A549 (cell line): ENCODE measurements around the gene STOML2. TPM values are rescaled to one million over a fixed set of nuclear protein-coding genes. Genes with fewer than 3 reads are reported as not detected.

Experiments used
- ATAC-seq, 2 experiments: fragments of 200-7000 bp in 1 of 2; fragments of >200 bp in 1 of 2; cut with Nextera tagmentation in 1 of 2; cut with Tn5 transposase in 1 of 2; 3 replicates each; pipeline versions ENCODE4 v1.8.0 to v1.9.1; 2018 to 2020; ENCODE audit warnings: mild to moderate bottlenecking in 1 of 2, moderate library complexity in 1 of 2
- CTCF ChIA-PET: fragments of 300-600 bp; sonication (Branson Sonifier 250); formaldehyde crosslinking; extraction: SDS; loops from one replicate; lab custom pipeline; 2021; ENCODE audit warnings: antibody characterized with exemption, inconsistent platforms; lab: Yijun Ruan, JAX
- POLR2A ChIA-PET: fragments of 350-600 bp; formaldehyde crosslinking; extraction: SDS; loops from one replicate; lab custom pipeline; 2021; ENCODE audit warnings: antibody characterized with exemption, inconsistent platforms; lab: Yijun Ruan, JAX
- DNase-seq, 2 experiments: peaks; one replicate each; pipeline versions ENCODE4 v3.0.0 to v3.0.0-alpha.2; 2011 to 2016; ENCODE audit warnings: low read depth in 1 of 2, low spot score in 1 of 2
- FAIRE-seq: peaks from 2 replicates; lab custom pipeline; 2011; peaks lifted over from hg19 to GRCh38; lab: Jason Lieb, UNC
- H3K27ac ChIP-seq, 2 experiments: fragments of >200 bp; sonication (Bioruptor Twin); formaldehyde crosslinking; 3 replicates each; pipeline ENCODE4 v1.5.1; 2016 to 2017
- H3K4me1 ChIP-seq: fragments of >200 bp; sonication (Bioruptor Twin); formaldehyde crosslinking; 3 replicates; pipeline ENCODE4 v1.6.1; 2016
- H3K4me2 ChIP-seq: fragments of >200 bp; sonication (Bioruptor Twin); formaldehyde crosslinking; 3 replicates; pipeline ENCODE4 v1.6.1; 2016
- H3K4me3 ChIP-seq: fragments of >200 bp; sonication (Bioruptor Twin); formaldehyde crosslinking; 3 replicates; pipeline ENCODE4 v1.5.1; 2016
- H3K9me3 ChIP-seq: fragments of >200 bp; sonication (Bioruptor Twin); formaldehyde crosslinking; 3 replicates; pipeline ENCODE4 v1.6.1; 2016
- ESRRA ChIP-seq: fragments of 150-350 bp; IDR thresholded peaks from 2 replicates; pipeline ENCODE4 v1.6.1; 2014; ENCODE audit warnings: mild to moderate bottlenecking, low read length, borderline replicate concordance
- FOSB ChIP-seq: fragments of 250-450 bp; sonication (Bioruptor Pico); IDR thresholded peaks from 2 replicates; pipeline ENCODE4 v1.5.0; 2020; ENCODE audit warnings: mild to moderate bottlenecking, moderate library complexity
- HEYL ChIP-seq: fragments of 250-450 bp; sonication (Bioruptor Pico); IDR thresholded peaks from 2 replicates; pipeline ENCODE4 v1.8.0; 2021; ENCODE audit warnings: mild to moderate bottlenecking, moderate library complexity
- HOXB5 ChIP-seq: fragments of 250-450 bp; sonication (Bioruptor Pico); IDR thresholded peaks from 2 replicates; pipeline ENCODE4 v1.5.0; 2020; ENCODE audit warnings: mild to moderate bottlenecking, moderate library complexity
- JUNB ChIP-seq: fragments of >200 bp; sonication (Bioruptor Twin); formaldehyde crosslinking; IDR thresholded peaks from 2 replicates; pipeline ENCODE4 v1.6.1; 2016
- MAFK ChIP-seq: fragments of 450-650 bp; IDR thresholded peaks from 2 replicates; pipeline ENCODE4 v1.6.1; 2014; ENCODE audit not compliant: partially characterized antibody
- NPAS2 ChIP-seq: fragments of 250-450 bp; sonication (Bioruptor Pico); IDR thresholded peaks from 2 replicates; pipeline ENCODE4 v1.8.0; 2022; ENCODE audit warnings: mild to moderate bottlenecking, moderate library complexity, borderline replicate concordance
- RCOR1 ChIP-seq: fragments of 150-350 bp; IDR thresholded peaks from 2 replicates; pipeline ENCODE4 v1.6.1; 2014; ENCODE audit warnings: antibody characterized with exemption, low read length, low read depth
- SREBF2 ChIP-seq: fragments of 450-650 bp; IDR thresholded peaks from 2 replicates; pipeline ENCODE4 v1.6.1; 2014; ENCODE audit warnings: mild to moderate bottlenecking, moderate library complexity
- ZC3H11A ChIP-seq: fragments of 450-650 bp; IDR thresholded peaks from 2 replicates; pipeline ENCODE4 v1.6.1; 2014; ENCODE audit warnings: antibody characterized with exemption, mild to moderate bottlenecking
- WGBS: methylation state at CpG from one replicate; pipeline ENCODE4 v1.1.6; 2017; ENCODE audit errors: missing lambda C conversion rate; 5-methylcytosine and 5-hydroxymethylcytosine counted together
- polyA plus RNA-seq, 4 experiments: library from polyadenylated mRNA; depleted of rRNA in 3 of 4; stranded (reverse); fragments of >200 nt; fragmentation: RNase III in 1 of 4; extraction: RNeasy Plus Mini Kit Qiagen cat#74134 plus additional on column Dnase treatment in 1 of 4; gene quantifications; 2 replicates in 3 of 4; 3 replicates in 1 of 4; pipeline ENCODE4 v1.2.3, GENCODE V29; 2011 to 2017
- TF ChIP-seq, protein P1 (sequence below): fragments of >200 bp; sonication (Bioruptor Twin); formaldehyde crosslinking; IDR thresholded peaks from 3 replicates; pipeline ENCODE4 v1.6.1; 2016
- TF ChIP-seq, protein P2 (sequence below): fragments of >200 bp; sonication (Bioruptor Twin); formaldehyde crosslinking; IDR thresholded peaks from 3 replicates; pipeline ENCODE4 v1.5.1; 2016
- TF ChIP-seq, protein P3 (sequence below): fragments of >200 bp; sonication (Bioruptor Twin); formaldehyde crosslinking; IDR thresholded peaks from 2 replicates; pipeline ENCODE4 v1.6.1; 2016
- TF ChIP-seq, protein P4 (sequence below): IDR thresholded peaks from 2 replicates; pipeline ENCODE4 v1.6.1; 2012
- TF ChIP-seq, protein P5 (sequence below): IDR thresholded peaks from 2 replicates; pipeline ENCODE4 v1.6.1; 2012
- TF ChIP-seq, protein P6 (sequence below): fragments of 250-450 bp; sonication (Bioruptor Pico); IDR thresholded peaks from 2 replicates; pipeline ENCODE4 v1.5.0; 2021; ENCODE audit warnings: mild to moderate bottlenecking, moderate library complexity, borderline replicate concordance

STOML2 gene
- polyA plus RNA-seq, 2 of the 4 experiments (the other 2 are of a cell fraction): 189 to 196 TPM

DNA sequence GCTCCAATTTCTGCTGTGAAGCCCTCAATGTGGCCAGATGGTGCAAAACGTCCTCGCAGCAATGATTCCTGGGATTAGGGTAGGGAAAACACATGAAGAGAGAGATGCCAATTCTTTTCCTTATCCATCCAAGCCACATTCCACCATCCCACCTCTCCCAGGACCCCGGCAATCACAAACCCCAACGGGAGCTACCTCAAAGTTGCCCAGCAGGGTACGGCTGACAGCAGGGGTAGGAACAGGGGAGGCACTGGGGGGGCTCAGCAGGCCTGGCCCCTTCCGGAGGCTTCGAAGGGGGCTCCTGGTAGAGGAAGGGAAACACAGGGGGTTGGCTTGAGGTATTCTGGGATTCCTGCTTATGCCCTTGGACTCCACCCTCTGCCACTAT, 3.4 kb upstream of the STOML2 start:
- no peak for DNase-seq
- FAIRE-seq: no peak

DNA sequence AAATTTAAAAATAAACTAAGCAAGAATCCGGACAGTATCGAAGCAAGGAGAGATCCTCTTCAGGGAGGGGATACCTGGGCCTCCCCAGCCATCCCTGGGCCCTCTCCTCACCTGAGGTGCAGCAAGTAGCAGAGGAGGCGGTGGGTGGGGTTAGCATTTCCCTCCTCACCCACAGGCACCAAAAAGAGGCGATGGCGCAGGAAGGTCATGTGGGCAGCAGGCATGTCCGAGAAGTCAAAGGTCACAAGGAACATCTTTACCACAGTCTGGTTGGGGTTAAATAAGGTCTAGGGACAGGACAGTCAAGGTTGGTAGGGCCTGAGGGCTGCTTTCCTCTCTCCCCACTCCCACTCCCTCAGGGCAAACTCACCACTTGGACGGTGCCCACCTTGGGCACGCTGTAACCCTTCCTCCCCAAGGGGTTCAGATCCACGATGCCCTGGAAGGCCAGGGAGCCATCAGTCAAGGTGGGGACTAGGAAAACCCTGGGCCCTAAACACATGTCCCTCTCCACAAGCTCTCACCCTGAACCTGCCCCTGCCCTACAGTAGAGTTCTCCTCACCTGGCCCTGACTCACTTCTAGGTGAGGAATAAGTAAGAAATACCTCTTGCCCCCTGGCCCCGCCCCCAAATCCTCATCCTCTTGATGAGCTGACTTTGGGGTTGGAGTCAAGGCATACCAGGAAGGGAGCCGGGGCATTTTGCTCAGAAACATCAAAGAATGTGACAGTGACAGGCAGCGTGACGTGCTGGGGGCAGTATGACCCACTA, 2.8 kb upstream of the STOML2 start:
- TF ChIP-seq, protein P1, sequence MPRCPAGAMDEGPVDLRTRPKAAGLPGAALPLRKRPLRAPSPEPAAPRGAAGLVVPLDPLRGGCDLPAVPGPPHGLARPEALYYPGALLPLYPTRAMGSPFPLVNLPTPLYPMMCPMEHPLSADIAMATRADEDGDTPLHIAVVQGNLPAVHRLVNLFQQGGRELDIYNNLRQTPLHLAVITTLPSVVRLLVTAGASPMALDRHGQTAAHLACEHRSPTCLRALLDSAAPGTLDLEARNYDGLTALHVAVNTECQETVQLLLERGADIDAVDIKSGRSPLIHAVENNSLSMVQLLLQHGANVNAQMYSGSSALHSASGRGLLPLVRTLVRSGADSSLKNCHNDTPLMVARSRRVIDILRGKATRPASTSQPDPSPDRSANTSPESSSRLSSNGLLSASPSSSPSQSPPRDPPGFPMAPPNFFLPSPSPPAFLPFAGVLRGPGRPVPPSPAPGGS: no peak
- TF ChIP-seq FOSB: no peak
- ATAC-seq (no peak), DNase-seq (no peak), FAIRE-seq (no peak)
- Histone ChIP-seq H3K4me3 (no peak overlapping the region), H3K27ac (no peak overlapping the region), H3K4me2 (no peak overlapping the region), H3K9me3 (no peaks in the 10 kb centered on the region), H3K4me1 (peaks cover 29% of the 10 kb centered on the region)
- 90% methylated on average over 13 of the region's 13 CpGs for WGBS
- ChIA-PET POLR2A (no interaction called here), CTCF (interaction anchor here (0.7 to 15.8 kb wide), 8 partner anchors 10 to 541 kb away, joined by 3 to 110 read pairs (median 4); partner anchors contain the start of genes ATOSB, FANCG and PIGO)

More for the DNA sequence above, 3.4 kb upstream of the STOML2 start:
- WGBS: 87% methylated on average over 7 of the region's 7 CpGs
- no peak overlapping the region for H3K27ac ChIP-seq
- no peak for TF ChIP-seq SREBF2
- no peak for TF ChIP-seq ZC3H11A
- no peak for TF ChIP-seq HOXB5 (CRISPR knock-in tag)
- TF ChIP-seq, protein P2, sequence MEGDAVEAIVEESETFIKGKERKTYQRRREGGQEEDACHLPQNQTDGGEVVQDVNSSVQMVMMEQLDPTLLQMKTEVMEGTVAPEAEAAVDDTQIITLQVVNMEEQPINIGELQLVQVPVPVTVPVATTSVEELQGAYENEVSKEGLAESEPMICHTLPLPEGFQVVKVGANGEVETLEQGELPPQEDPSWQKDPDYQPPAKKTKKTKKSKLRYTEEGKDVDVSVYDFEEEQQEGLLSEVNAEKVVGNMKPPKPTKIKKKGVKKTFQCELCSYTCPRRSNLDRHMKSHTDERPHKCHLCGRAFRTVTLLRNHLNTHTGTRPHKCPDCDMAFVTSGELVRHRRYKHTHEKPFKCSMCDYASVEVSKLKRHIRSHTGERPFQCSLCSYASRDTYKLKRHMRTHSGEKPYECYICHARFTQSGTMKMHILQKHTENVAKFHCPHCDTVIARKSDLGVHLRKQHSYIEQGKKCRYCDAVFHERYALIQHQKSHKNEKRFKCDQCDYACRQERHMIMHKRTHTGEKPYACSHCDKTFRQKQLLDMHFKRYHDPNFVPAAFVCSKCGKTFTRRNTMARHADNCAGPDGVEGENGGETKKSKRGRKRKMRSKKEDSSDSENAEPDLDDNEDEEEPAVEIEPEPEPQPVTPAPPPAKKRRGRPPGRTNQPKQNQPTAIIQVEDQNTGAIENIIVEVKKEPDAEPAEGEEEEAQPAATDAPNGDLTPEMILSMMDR: no peak
- TF ChIP-seq, protein P1: no peak
- TF ChIP-seq, protein P3, sequence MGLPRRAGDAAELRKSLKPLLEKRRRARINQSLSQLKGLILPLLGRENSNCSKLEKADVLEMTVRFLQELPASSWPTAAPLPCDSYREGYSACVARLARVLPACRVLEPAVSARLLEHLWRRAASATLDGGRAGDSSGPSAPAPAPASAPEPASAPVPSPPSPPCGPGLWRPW: no peak
- no peak for TF ChIP-seq NPAS2 (CRISPR knock-in tag)
- TF ChIP-seq HEYL (CRISPR knock-in tag): no peak
- TF ChIP-seq MAFK: no peak
- TF ChIP-seq RCOR1: no peak
- no peak for TF ChIP-seq JUNB
- TF ChIP-seq, protein P4, sequence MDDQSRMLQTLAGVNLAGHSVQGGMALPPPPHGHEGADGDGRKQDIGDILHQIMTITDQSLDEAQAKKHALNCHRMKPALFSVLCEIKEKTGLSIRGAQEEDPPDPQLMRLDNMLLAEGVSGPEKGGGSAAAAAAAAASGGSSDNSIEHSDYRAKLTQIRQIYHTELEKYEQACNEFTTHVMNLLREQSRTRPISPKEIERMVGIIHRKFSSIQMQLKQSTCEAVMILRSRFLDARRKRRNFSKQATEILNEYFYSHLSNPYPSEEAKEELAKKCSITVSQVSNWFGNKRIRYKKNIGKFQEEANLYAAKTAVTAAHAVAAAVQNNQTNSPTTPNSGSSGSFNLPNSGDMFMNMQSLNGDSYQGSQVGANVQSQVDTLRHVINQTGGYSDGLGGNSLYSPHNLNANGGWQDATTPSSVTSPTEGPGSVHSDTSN: no peak
- TF ChIP-seq, protein P5, sequence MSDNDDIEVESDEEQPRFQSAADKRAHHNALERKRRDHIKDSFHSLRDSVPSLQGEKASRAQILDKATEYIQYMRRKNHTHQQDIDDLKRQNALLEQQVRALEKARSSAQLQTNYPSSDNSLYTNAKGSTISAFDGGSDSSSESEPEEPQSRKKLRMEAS: no peak
- TF ChIP-seq, protein P6, sequence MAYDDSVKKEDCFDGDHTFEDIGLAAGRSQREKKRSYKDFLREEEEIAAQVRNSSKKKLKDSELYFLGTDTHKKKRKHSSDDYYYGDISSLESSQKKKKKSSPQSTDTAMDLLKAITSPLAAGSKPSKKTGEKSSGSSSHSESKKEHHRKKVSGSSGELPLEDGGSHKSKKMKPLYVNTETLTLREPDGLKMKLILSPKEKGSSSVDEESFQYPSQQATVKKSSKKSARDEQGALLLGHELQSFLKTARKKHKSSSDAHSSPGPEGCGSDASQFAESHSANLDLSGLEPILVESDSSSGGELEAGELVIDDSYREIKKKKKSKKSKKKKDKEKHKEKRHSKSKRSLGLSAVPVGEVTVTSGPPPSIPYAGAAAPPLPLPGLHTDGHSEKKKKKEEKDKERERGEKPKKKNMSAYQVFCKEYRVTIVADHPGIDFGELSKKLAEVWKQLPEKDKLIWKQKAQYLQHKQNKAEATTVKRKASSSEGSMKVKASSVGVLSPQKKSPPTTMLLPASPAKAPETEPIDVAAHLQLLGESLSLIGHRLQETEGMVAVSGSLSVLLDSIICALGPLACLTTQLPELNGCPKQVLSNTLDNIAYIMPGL (CRISPR knock-in tag): no peak
- TF ChIP-seq ESRRA: no peak
- H3K4me2 ChIP-seq: no peak overlapping the region
- no peak overlapping the region for H3K4me3 ChIP-seq
- H3K9me3 ChIP-seq: no peaks in the 10 kb centered on the region
- POLR2A ChIA-PET: no interaction called here
- CTCF ChIA-PET: interaction anchor here (0.7 to 15.8 kb wide), 9 partner anchors 9 to 540 kb away, joined by 3 to 110 read pairs (median 4); partner anchors contain the start of genes ATOSB, FANCG and PIGO
- ATAC-seq: no peak
- peaks cover 30% of the 10 kb centered on the region for H3K4me1 ChIP-seq
